Tibial nerve (tissue), 3 donors: ENCODE data around the gene HNRNPH1.
"Not testable (repeated sequence)": the region's sequence is repeated elsewhere in the genome, so short reads cannot be mapped to it uniquely, and the experiment has no call there.

Experiments used
- CTCF ChIP-seq, 5 experiments: fragments of 200-600 bp in 3 of 5; fragments of 450-650 bp in 2 of 5; sonication (generic) in 3 of 5; IDR thresholded peaks; one replicate each; pipeline ENCODE4 v1.5.1; 2016 to 2019; ENCODE audit warnings: antibody characterized with exemption in 5 of 5, mild to moderate bottlenecking in 3 of 5, moderate library complexity in 2 of 5
- POLR2A ChIP-seq, 2 donors: fragments of 450-650 bp; IDR thresholded peaks; one replicate each; pipeline ENCODE4 v1.6.1; 2017; ENCODE audit warnings: antibody characterized with exemption in 2 of 2, mild to moderate bottlenecking in 2 of 2, moderate library complexity in 2 of 2

- TF ChIP-seq CTCF, POLR2A (IDR thresholded peaks at IDR 0.05): not testable (repeated sequence)
Observed at GRCh38 chr5:179639296-179639695, 15.8 kb upstream of the HNRNPH1 start.
